Endothelial cell of umbilical vein (primary cell): ENCODE measurements around the gene SRPX2. TPM values are rescaled to one million over a fixed set of nuclear protein-coding genes. Genes with fewer than 3 reads are reported as not detected.

Experiments
- BruUV-seq: library from RNA; stranded (reverse); fragments of 400-500 nt; replicated peaks from 2 replicates; lab custom pipeline; 2021; lab: Mats Ljungman, UMichigan
- CTCF ChIA-PET: fragments of 300-600, 350-600 bp; sonication (Branson Sonifier 250); formaldehyde crosslinking; loops from one replicate; lab custom pipeline; 2021; ENCODE audit warnings: antibody characterized with exemption, inconsistent platforms; lab: Charles Lee
- POLR2A ChIA-PET: fragments of 300-600, 350-600 bp; sonication (Branson Sonifier 250); formaldehyde crosslinking; loops from one replicate; lab custom pipeline; 2021; ENCODE audit warnings: antibody characterized with exemption, inconsistent platforms; lab: Charles Lee
- DNase-seq: peaks from one replicate; pipeline ENCODE4 v3.0.0-alpha.2; 2011; ENCODE audit warnings: low read depth, low spot score
- FAIRE-seq: peaks from 2 replicates; lab custom pipeline; 2011; peaks lifted over from hg19 to GRCh38; lab: Jason Lieb, UNC
- H2AFZ ChIP-seq: 2 replicates; pipeline ENCODE4 v1.6.0; 2012; ENCODE audit warnings: low read depth, low read length, control low read depth, inconsistent platforms
- H3K27ac ChIP-seq: 2 replicates; pipeline ENCODE4 v1.5.1; 2011; ENCODE audit warnings: low read depth, mild to moderate bottlenecking, control low read depth, low read length, moderate library complexity; ENCODE audit not compliant: insufficient read depth
- H3K27me3 ChIP-seq, 2 experiments: 2 replicates each; pipeline versions ENCODE4 v1.6.0 to v1.6.1; 2011; ENCODE audit warnings: low read length in 2 of 2, mixed read lengths in 1 of 2; ENCODE audit not compliant: control insufficient read depth in 2 of 2, insufficient read depth in 2 of 2
- H3K36me3 ChIP-seq, 2 experiments: 2 replicates in 1 of 2; 3 replicates in 1 of 2; pipeline ENCODE4 v1.5.1; 2011; ENCODE audit warnings: low read length in 2 of 2, mild to moderate bottlenecking in 1 of 2, moderate library complexity in 1 of 2; ENCODE audit not compliant: control insufficient read depth in 2 of 2, insufficient read depth in 2 of 2; ENCODE audit errors: extremely low read depth in 1 of 2
- H3K4me1 ChIP-seq: 3 replicates; pipeline ENCODE4 v1.5.1; 2011; ENCODE audit warnings: mild to moderate bottlenecking, low read length; ENCODE audit not compliant: control insufficient read depth, insufficient read depth; ENCODE audit errors: extremely low read depth
- H3K4me2 ChIP-seq: 2 replicates; pipeline ENCODE4 v1.6.1; 2011; ENCODE audit warnings: low read length, control low read depth, mixed read lengths; ENCODE audit not compliant: insufficient read depth
- H3K4me3 ChIP-seq, 3 experiments: fragments of 200-600 bp in 1 of 3; sonication (generic), shearing (Covaris generic) in 1 of 3; replicated peaks in 1 of 3; 2 replicates each; pipeline ENCODE4 v1.5.1; 2011 to 2016; ENCODE audit warnings: control low read depth in 3 of 3, low read length in 3 of 3, mild to moderate bottlenecking in 2 of 3, inconsistent platforms in 1 of 3, low read depth in 1 of 3, moderate library complexity in 1 of 3; ENCODE audit not compliant: insufficient read depth in 1 of 3
- H3K79me2 ChIP-seq: 2 replicates; pipeline ENCODE4 v1.6.0; 2012; ENCODE audit warnings: low read length, inconsistent platforms; ENCODE audit not compliant: control insufficient read depth, insufficient read depth
- H3K9ac ChIP-seq: replicated peaks from 2 replicates; pipeline ENCODE3; 2011; ENCODE audit warnings: low read length, control low read depth; ENCODE audit not compliant: insufficient read depth; ENCODE audit errors: extremely low read depth
- H3K9me1 ChIP-seq: replicated peaks from 3 replicates; pipeline ENCODE4 v1.6.0; 2011; ENCODE audit warnings: mild to moderate bottlenecking, low read length; ENCODE audit not compliant: control insufficient read depth, insufficient read depth; ENCODE audit errors: extremely low read depth
- H3K9me3 ChIP-seq: replicated peaks from 2 replicates; pipeline ENCODE4 v1.5.1; 2012; ENCODE audit warnings: low read length, inconsistent platforms; ENCODE audit not compliant: control insufficient read depth, insufficient read depth
- H4K20me1 ChIP-seq: replicated peaks from 2 replicates; pipeline ENCODE3; 2011; ENCODE audit warnings: mild to moderate bottlenecking, low read length; ENCODE audit not compliant: control insufficient read depth, insufficient read depth; ENCODE audit errors: extremely low read depth
- EZH2 ChIP-seq: IDR thresholded peaks from 2 replicates; pipeline ENCODE4 v1.6.1; 2012; ENCODE audit warnings: borderline replicate concordance, low read depth, mild to moderate bottlenecking, moderate library complexity, low read length, inconsistent platforms; ENCODE audit not compliant: severe bottlenecking
- FOS ChIP-seq: IDR thresholded peaks from 2 replicates; pipeline ENCODE4 v1.6.1; 2011; ENCODE audit warnings: mild to moderate bottlenecking, low read length, moderate library complexity, borderline replicate concordance; ENCODE audit not compliant: insufficient read depth
- GATA2 ChIP-seq: IDR thresholded peaks from 2 replicates; pipeline ENCODE4 v1.7.0; 2011; ENCODE audit warnings: low read depth, mild to moderate bottlenecking, moderate library complexity, mixed read lengths, low read length; ENCODE audit not compliant: insufficient read length, insufficient read depth
- JUN ChIP-seq: IDR thresholded peaks from 2 replicates; pipeline ENCODE4 v1.6.1; 2011; ENCODE audit warnings: borderline replicate concordance, low read depth; ENCODE audit not compliant: insufficient read length, insufficient read depth
- MAX ChIP-seq: IDR thresholded peaks from 2 replicates; pipeline ENCODE4 v1.6.1; 2011; ENCODE audit not compliant: insufficient read depth, insufficient read length
- MYC ChIP-seq: IDR thresholded peaks from one replicate; pipeline ENCODE4 v1.6.1; 2011; ENCODE audit warnings: mild to moderate bottlenecking, low read depth, low read length
- POLR2A ChIP-seq: IDR thresholded peaks from 2 replicates; pipeline ENCODE4 v1.6.1; 2012; ENCODE audit warnings: low read depth, mild to moderate bottlenecking, control low read depth, low read length
- POLR2AphosphoS5 ChIP-seq: IDR thresholded peaks from 2 replicates; pipeline ENCODE4 v1.6.1; 2012; ENCODE audit warnings: low read depth, mild to moderate bottlenecking, control low read depth, low read length, moderate library complexity; ENCODE audit not compliant: insufficient read depth
- dilution Hi-C: fragments of 300-500 bp; cut with MboI; formaldehyde crosslinking; loops from one replicate; pipeline ENCODE4 v1.15.0; 2019; ENCODE audit warnings: low sequenced_read_pairs; ENCODE audit not compliant: extremely low pct_ligation_motif_present
- intact Hi-C: fragments of 100-400 bp; cut with micrococcal nuclease; formaldehyde crosslinking; loops from one replicate; pipeline ENCODE4 v1.10.0; 2022
- polyA plus RNA-seq, 4 experiments: library from polyadenylated mRNA; depleted of rRNA in 3 of 4; stranded (reverse) in 3 of 4; unstranded in 1 of 4; fragments of >200 nt; gene quantifications; 2 replicates each; pipeline versions ENCODE4 v1.2.1 to v1.2.3, GENCODE V29; 2011 to 2012; ENCODE audit warnings: missing spikeins in 1 of 4
- total RNA-seq: library from RNA; stranded (reverse); gene quantifications from 2 replicates; pipeline ENCODE4 v1.2.3, GENCODE V29; 2021
- TF ChIP-seq, protein P1 (sequence below), 2 donors: IDR thresholded peaks; 1 replicate in 1 of 2; 2 replicates in 1 of 2; pipeline ENCODE4 v1.5.1; 2011; ENCODE audit warnings: low read length in 2 of 2, mild to moderate bottlenecking in 2 of 2, moderate library complexity in 2 of 2, control low read depth in 1 of 2, inconsistent platforms in 1 of 2, low read depth in 1 of 2; ENCODE audit not compliant: insufficient read depth in 1 of 2; ENCODE audit errors: extremely low read depth in 1 of 2

Gene SRPX2
- total and polyA plus RNA-seq, 2 donors (not counting 3 experiments of a cell fraction or from before 2014, with no cell fraction given): 124 to 265 TPM

- no peak for DNase-seq
- H3K4me1 ChIP-seq: no peaks in the 10 kb centered on the region
- H3K4me2 ChIP-seq: no peak overlapping the region
- H3K4me3 ChIP-seq: no peak overlapping the region
- dilution Hi-C loops (no loop called here), intact Hi-C loops (no loop called here)
- FAIRE-seq: no peak
- TF ChIP-seq MYC (no peak), EZH2 (no peak), POLR2A (no peak), FOS (no peak), POLR2AphosphoS5 (no peak), GATA2 (no peak), JUN (no peak), MAX (no peak)
- TF ChIP-seq, protein P1, sequence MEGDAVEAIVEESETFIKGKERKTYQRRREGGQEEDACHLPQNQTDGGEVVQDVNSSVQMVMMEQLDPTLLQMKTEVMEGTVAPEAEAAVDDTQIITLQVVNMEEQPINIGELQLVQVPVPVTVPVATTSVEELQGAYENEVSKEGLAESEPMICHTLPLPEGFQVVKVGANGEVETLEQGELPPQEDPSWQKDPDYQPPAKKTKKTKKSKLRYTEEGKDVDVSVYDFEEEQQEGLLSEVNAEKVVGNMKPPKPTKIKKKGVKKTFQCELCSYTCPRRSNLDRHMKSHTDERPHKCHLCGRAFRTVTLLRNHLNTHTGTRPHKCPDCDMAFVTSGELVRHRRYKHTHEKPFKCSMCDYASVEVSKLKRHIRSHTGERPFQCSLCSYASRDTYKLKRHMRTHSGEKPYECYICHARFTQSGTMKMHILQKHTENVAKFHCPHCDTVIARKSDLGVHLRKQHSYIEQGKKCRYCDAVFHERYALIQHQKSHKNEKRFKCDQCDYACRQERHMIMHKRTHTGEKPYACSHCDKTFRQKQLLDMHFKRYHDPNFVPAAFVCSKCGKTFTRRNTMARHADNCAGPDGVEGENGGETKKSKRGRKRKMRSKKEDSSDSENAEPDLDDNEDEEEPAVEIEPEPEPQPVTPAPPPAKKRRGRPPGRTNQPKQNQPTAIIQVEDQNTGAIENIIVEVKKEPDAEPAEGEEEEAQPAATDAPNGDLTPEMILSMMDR (IDR thresholded peaks at IDR 0.05; ENCODE audit: extremely low read depth in 1 of 2, insufficient read depth in 1 of 2, low read depth in 1 of 2, low read length in 2 of 2): no peak
- CTCF ChIA-PET: interaction anchor here (1.2 kb wide), 1 partner anchor 8 kb away, joined by 4 read pairs; no protein-coding TSS in a partner anchor
- BruUV-seq: no TSS peak
- no peak overlapping the region for H3K27ac ChIP-seq
- no peaks in the 10 kb centered on the region for H4K20me1 ChIP-seq
- H3K9me3 ChIP-seq: no peaks in the 10 kb centered on the region
- H2AFZ ChIP-seq: no peak overlapping the region
- H3K36me3 ChIP-seq: no peaks in the 10 kb centered on the region
- H3K9me1 ChIP-seq: no peaks in the 10 kb centered on the region
- no peaks in the 10 kb centered on the region for H3K27me3 ChIP-seq
- POLR2A ChIA-PET: no interaction called here
- H3K9ac ChIP-seq: no peak overlapping the region
- H3K79me2 ChIP-seq: no peaks in the 10 kb centered on the region
Measured at GRCh38 chrX:100606753-100607152, 37.2 kb upstream of the SRPX2 start.
